ENCODE results near the gene SPATA17. TPM values are rescaled to one million over a fixed set of nuclear protein-coding genes. Genes with fewer than 3 reads are reported as not detected.

SPATA17 gene
- total RNA-seq, 4 donors from 2014 or later, result 2.6 TPM; not detected in 3

DNA sequence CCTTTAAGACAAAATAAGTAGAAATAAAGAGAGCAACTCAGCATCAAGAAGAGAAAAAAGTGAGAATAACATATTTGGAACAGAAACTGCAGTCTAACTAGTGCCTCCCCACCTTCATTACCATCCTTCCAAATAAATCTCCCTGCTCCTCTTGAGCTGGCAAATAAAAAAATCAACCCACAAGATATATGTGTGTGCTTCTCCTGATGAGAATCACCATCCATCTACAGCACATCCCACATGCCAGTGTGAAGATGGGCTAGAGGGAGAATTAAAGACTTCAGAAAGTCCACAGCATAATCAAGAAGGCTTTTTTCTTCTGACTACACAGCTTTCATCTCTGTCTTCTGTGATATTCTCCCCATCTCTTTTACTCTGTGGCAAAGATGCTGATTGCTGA, 244.1 kb downstream of the SPATA17 start:
- Histone ChIP-seq H3K27ac (no peak overlapping the region), H3K9me3 (no peaks in the 10 kb centered on the region), H3K4me3 (no peak overlapping the region), H3K36me3 (no peaks in the 10 kb centered on the region), H3K27me3 (no peaks in the 10 kb centered on the region), H3K4me1 (no peaks in the 10 kb centered on the region)
- no peak for DNase-seq
- no peak for TF ChIP-seq POLR2A (IDR thresholded peaks at IDR 0.05)
- TF ChIP-seq, protein P1, sequence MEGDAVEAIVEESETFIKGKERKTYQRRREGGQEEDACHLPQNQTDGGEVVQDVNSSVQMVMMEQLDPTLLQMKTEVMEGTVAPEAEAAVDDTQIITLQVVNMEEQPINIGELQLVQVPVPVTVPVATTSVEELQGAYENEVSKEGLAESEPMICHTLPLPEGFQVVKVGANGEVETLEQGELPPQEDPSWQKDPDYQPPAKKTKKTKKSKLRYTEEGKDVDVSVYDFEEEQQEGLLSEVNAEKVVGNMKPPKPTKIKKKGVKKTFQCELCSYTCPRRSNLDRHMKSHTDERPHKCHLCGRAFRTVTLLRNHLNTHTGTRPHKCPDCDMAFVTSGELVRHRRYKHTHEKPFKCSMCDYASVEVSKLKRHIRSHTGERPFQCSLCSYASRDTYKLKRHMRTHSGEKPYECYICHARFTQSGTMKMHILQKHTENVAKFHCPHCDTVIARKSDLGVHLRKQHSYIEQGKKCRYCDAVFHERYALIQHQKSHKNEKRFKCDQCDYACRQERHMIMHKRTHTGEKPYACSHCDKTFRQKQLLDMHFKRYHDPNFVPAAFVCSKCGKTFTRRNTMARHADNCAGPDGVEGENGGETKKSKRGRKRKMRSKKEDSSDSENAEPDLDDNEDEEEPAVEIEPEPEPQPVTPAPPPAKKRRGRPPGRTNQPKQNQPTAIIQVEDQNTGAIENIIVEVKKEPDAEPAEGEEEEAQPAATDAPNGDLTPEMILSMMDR (IDR thresholded peaks at IDR 0.05), result no peak

DNA sequence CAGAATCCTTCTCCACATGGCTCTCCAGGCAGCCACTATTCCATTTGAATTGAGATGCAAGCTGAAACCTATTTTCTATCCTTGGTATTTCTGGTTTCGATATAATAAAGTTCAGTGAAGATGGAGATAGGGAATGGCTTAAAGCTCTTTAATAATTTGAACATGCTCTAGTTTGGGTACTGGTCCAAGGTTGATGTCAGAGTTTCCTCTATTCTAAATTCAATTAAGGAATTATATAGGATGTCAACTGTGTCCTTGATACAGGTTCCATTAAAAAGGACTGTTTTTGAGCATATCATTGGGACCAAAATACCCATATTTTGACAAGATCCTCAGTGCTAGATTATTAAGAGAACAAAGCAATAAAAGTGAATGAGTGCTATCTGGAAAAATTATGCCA, 245.3 kb downstream of the SPATA17 start:
- H3K4me3 ChIP-seq, result no peak overlapping the region
- no peaks in the 10 kb centered on the region for H3K9me3 ChIP-seq
- DNase-seq, result no peak
- no peaks in the 10 kb centered on the region for H3K36me3 ChIP-seq
- no peaks in the 10 kb centered on the region for H3K27me3 ChIP-seq
- H3K4me1 ChIP-seq, result no peaks in the 10 kb centered on the region
- H3K27ac ChIP-seq, result no peak overlapping the region
- TF ChIP-seq POLR2A (IDR thresholded peaks at IDR 0.05), result no peak
- TF ChIP-seq, protein P1 (IDR thresholded peaks at IDR 0.05), result no peak

DNA sequence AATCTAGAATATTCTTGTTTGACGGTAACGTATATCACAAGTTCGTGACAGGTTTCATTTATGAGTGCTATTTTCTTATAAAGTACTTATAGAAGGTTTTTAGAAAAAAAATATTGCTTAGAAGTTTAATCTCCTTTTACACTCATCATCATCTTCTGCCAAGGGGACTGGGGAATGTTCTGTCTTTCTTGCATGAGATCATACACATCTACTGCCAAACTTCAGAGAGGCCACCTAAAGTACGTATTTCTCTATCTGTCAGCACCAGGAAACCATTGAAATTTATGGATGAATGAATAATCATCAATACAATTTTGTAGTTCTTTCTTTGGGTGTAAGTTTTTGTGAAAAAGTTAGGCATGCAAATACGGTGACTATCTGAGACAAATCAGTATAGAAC, 245.8 kb downstream of the SPATA17 start:
- DNase-seq, result no peak
- Histone ChIP-seq H3K9me3 (no peaks in the 10 kb centered on the region), H3K27me3 (no peaks in the 10 kb centered on the region), H3K4me3 (no peak overlapping the region), H3K27ac (no peak overlapping the region), H3K36me3 (no peaks in the 10 kb centered on the region), H3K4me1 (no peaks in the 10 kb centered on the region)
- no peak for TF ChIP-seq POLR2A (IDR thresholded peaks at IDR 0.05)
- TF ChIP-seq, protein P1 (IDR thresholded peaks at IDR 0.05), result no peak

DNA sequence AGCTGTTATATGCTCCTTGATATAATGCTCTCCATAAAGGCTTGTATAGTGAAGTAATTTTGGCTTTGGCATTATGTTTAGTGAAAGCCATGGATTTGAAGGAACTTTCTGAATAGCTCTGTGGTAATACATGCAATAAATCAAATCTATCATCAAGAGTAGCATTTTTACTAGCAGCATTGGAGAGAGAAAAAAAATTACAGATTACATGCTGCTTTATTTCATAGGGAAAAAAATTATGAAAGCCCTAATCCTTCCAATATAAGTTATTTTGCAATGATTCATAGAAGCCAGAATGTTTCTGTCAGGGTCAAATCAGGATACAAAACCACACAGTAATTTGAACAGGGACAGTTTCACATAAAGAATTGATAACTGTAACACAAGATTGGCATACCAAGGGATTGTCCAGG, 250.0 kb downstream of the SPATA17 start:
- Histone ChIP-seq H3K36me3 (no peaks in the 10 kb centered on the region), H3K9me3 (no peaks in the 10 kb centered on the region), H3K27me3 (no peaks in the 10 kb centered on the region), H3K4me1 (no peaks in the 10 kb centered on the region), H3K27ac (no peak overlapping the region), H3K4me3 (no peak overlapping the region)
- no peak for DNase-seq
- TF ChIP-seq, protein P1 (IDR thresholded peaks at IDR 0.05), result no peak

DNA sequence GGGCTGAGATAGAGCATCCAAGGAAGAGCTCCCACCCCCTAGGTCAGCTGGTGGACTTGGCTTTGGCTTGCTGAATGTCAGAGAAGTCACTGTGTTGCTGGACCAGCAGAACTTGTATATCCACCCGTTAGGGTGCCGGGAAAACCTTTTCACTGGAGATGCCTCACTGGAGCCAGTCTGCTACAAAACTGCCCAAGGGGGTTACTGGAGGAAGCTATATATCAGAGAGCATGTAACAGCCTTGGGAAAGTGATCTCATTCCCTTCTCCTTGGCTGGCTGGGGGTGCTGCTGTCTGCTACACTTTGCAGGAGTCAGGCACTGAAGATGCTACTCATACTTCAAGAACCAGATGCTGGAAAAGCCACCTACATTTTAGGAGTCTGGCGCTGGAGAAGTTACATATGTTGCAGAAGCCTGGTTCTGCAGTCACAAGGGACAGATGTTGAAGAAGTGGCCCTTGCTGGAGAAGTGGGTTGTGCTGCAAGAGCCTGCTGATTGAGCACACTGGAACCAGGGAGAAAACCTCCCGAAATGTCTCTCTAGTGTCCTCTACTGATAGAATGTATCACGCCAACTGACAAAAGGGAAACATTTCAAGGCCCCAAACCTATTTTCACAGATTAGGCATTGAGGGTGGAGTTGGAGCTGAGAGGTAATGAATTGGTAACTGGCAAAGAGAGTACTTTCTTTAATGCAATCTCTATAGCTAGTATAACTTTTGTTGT, 250.6 kb downstream of the SPATA17 start:
- H3K27ac ChIP-seq, result no peak overlapping the region
- H3K4me1 ChIP-seq, result no peaks in the 10 kb centered on the region
- TF ChIP-seq, protein P1 (IDR thresholded peaks at IDR 0.05), result no peak
- no peak for TF ChIP-seq POLR2A (IDR thresholded peaks at IDR 0.05)
- no peaks in the 10 kb centered on the region for H3K27me3 ChIP-seq
- DNase-seq, result no peak
- no peaks in the 10 kb centered on the region for H3K36me3 ChIP-seq
- no peaks in the 10 kb centered on the region for H3K9me3 ChIP-seq
- no peak overlapping the region for H3K4me3 ChIP-seq
